Left ventricle myocardium superior (tissue), 1 donor: ENCODE data around the gene ZFPM1. TPM values are rescaled to one million over a fixed set of nuclear protein-coding genes. Genes with fewer than 3 reads are reported as not detected.

Experiments used
- ATAC-seq: fragments of 200-7000 bp; cut with Tn5 transposase; one replicate; pipeline ENCODE4 v1.9.1; 2020; ENCODE audit warnings: mild to moderate bottlenecking, moderate library complexity
- DNase-seq: peaks from one replicate; pipeline ENCODE4 v3.0.0-alpha.2; 2020
- intact Hi-C: fragments of 100-400 bp; cut with micrococcal nuclease; formaldehyde crosslinking; loops from one replicate; pipeline ENCODE4 v1.11.0; 2022
- total RNA-seq: library from RNA; stranded (reverse); fragmentation: NEBNext Ultra II Directional; extraction: Animal tissue kit (Norgen Biotek cat#: 25700); gene quantifications from one replicate; pipeline ENCODE4 v1.2.1, GENCODE V29; 2021
- donor health status: DM: no; HTN: yes; CAD: no; lungs with severe emphysema.

Gene ZFPM1
- total RNA-seq, 1 donor from 2014 or later: 3.5 TPM

- intact Hi-C loops: no loop called here
- ATAC-seq (no peak), DNase-seq (no peak)
Observed at GRCh38 chr16:88471115-88471514, 18.0 kb downstream of the ZFPM1 start.

DNA sequence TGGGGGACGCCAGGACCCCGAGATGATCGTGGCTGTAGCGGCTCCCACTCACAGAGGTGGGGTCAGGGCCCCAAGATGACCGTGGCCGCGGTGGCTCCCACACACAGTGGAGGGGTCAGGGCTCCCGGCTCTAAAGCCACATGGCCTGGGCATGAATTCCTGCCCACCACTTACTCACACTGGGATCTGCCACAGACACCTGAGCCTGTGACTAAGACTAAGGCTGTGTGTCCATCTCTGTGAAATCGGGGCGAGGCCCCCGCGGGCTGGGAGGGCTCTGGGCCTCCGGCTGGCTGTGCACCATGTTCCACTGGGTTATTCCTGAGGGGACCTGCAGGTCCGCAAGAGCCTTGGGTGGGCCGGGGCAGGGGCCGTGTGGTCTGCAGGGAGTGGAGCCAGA lies 18.5 kb downstream of the ZFPM1 start:
- intact Hi-C loops: no loop called here
- DNase-seq: no peak
- no peak for ATAC-seq

GRCh38 chr16:88472069-88472468 lies 19.0 kb downstream of the ZFPM1 start:
- ATAC-seq (no peak), DNase-seq (no peak)
- intact Hi-C loops: no loop called here

GRCh38 chr16:88472637-88473205 lies 19.6 kb downstream of the ZFPM1 start:
- intact Hi-C loops: no loop called here
- ATAC-seq: peak; percentile 65
- DNase-seq: peak; percentile 66

- ATAC-seq (peak; percentile 82), DNase-seq (peak; percentile 84)
- intact Hi-C loops: no loop called here
Observed at GRCh38 chr16:88473666-88474534, 20.8 kb downstream of the ZFPM1 start.

GRCh38 chr16:88475037-88475436 lies 22.0 kb downstream of the ZFPM1 start:
- ATAC-seq (no peak), DNase-seq (no peak)
- intact Hi-C loops: no loop called here

GRCh38 chr16:88476203-88476602 lies 23.1 kb downstream of the ZFPM1 start:
- DNase-seq: no peak
- no peak for ATAC-seq
- intact Hi-C loops: no loop called here

GRCh38 chr16:88476817-88477397 lies 23.8 kb downstream of the ZFPM1 start:
- ATAC-seq: no peak
- intact Hi-C loops: no loop called here
- DNase-seq: no peak

- no peak for DNase-seq
- ATAC-seq: no peak
- intact Hi-C loops: no loop called here
Observed at GRCh38 chr16:88477631-88478519, 24.8 kb downstream of the ZFPM1 start.

DNA sequence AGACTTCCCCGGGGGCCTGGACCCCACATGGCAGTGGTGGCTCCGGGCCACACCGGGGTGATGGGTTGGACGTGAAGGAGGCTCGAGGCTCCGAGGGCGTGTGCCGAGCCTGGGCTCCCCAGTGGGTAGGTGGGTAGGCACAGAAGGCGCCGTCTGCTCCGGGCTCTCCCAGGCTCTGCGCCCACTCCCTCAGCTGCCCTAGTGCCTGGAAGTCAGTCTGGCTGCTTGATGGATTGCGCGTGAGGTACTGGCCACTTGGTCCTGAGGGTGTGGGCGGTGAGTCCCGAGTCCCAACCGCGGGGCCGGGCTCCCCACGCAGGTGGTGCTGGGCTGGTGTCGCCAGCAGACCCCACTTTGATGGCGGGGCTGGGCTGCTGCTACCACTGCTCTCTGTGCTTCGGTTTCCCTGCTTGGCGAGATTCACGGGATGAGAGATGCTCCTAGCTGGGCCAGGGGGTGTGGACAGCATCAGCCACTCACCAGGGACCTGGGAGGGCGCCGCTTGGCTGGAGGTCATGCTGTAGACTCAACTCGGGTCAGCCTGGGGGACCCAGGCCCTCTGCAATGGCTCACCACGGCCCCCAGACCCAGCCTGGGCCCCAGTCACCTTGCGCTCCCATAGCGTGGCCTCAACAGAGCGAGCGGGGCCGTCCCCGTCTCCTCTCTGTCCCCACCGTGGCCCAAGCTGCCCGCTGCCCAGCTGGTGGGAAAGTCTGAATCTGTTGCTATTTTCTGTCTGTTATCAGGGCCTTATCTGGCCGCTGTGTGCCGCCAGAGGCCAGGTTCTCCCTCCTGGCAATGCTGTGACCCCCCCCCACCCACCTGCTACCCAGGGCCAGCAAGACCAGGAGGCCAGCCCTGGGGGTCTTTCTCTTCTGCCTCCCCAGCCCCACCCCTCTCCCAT lies 26.1 kb downstream of the ZFPM1 start:
- intact Hi-C loops: no loop called here
- ATAC-seq (peak; percentile 79), DNase-seq (peak; percentile 46)

DNA sequence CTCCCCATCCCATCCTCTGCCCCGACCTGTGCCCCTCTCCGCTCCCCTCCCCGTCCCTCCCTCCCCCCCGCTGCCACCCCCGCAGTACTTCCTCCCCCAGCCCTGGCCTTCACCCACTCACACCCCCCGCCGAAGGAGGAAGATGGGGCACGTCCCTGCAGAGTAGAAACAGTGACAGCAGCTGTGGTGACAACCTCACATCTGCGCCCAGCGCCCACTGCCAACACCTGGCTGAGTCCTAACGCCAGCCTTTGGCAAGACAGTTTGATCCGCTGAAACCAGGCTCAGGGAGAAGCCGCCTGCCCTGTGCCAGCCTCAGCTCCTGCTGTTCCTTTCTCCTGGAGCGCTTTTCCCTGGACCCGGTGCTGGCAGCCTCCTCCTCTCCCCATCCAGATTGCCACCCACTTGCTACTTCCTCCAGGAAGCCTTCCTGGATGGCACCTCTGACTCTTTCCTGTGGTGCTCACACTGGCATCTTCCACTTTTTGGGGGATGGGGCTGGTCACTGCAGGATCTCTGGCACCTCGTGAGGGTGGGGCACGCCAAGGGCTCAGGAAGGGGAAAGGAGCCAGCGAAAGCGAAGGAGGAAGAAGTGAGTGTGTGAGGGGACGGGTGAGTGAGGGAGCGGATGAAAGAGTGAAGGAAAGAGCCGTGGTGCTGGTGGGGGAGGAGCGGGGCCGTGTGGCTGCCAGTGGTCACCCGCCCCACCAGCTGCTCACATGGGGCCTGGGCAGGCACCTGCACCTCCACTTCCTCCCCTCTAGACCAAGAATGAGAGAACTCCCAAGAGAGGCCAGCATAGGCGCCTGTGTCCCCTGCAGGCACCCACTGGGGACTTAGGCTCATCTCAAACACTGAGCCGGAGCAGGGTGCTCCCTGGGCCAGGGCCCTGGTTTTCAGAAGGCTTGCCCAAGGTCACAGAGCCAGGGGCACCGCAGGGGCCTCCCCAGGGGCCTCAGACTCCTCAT lies 27.0 kb downstream of the ZFPM1 start:
- peak; percentile 58 for DNase-seq
- intact Hi-C loops: no loop called here
- ATAC-seq: peak; percentile 69

DNA sequence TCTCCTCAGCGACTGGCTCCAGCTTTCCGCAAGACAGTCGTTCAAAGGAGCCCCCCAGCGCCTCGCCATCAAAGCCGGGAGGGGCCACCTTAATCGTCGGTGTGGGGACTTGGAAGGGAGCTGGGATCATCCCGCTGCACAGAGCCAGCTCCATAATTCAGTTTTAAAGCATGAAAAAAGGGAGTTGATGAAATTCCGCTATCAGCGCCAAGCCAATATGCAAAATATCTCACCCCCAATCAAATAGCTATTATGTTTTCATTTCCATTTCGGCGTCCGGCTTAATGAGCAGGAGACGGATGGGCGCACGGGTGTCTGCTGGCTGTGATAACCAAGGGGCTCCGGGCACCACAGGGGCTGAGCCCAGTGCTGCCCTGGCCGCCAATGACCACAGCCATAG lies 27.7 kb downstream of the ZFPM1 start:
- ATAC-seq (no peak), DNase-seq (no peak)
- intact Hi-C loops: no loop called here

DNA sequence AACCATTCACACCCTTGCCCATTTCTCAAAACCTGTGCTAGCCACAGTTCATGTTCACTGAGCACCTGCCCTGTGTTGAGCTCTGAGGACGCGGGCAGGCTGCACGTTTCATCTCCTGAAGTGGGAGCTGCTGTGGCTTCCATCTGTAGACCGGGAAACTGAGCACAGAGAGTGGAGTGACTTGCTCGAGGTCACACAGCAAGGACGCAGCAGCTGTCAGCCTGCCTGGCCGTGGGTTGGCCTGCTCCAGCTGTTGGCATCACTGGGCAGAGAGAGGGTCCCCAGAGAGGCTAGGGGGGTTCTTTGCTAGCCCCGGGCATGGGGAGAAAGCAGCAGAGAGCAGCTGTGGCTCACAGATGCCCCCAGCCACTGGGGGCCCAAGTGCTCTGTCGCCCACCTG lies 28.8 kb downstream of the ZFPM1 start:
- DNase-seq: no peak
- intact Hi-C loops: no loop called here
- no peak for ATAC-seq

GRCh38 chr16:88482630-88483391 lies 29.7 kb downstream of the ZFPM1 start:
- intact Hi-C loops: no loop called here
- ATAC-seq: no peak
- DNase-seq: no peak

- ATAC-seq (no peak), DNase-seq (no peak)
- intact Hi-C loops: no loop called here
Observed at GRCh38 chr16:88483392-88483641, 30.2 kb downstream of the ZFPM1 start.

- ATAC-seq (no peak), DNase-seq (no peak)
- intact Hi-C loops: no loop called here
Observed at GRCh38 chr16:88484505-88485365, 31.7 kb downstream of the ZFPM1 start.
